K562 (cell line): Measurements from ENCODE around the gene PLA2G7. TPM values are rescaled to one million over a fixed set of nuclear protein-coding genes. Genes with fewer than 3 reads are reported as not detected.
A peak's percentile ranks its signal among the peaks of the same experiment; 100 is the strongest.

Experiments
- CXXC5 ChIP-seq: fragments of 250-450 bp; sonication (Bioruptor Pico); IDR thresholded peaks from 2 replicates; pipeline ENCODE4 v1.8.0; 2022; ENCODE audit warnings: inconsistent platforms, mild to moderate bottlenecking, moderate library complexity
- DIDO1 ChIP-seq: fragments of 450-650 bp; IDR thresholded peaks from 2 replicates; pipeline ENCODE4 v1.6.1; 2016; ENCODE audit warnings: low read depth, missing biosample characterization, missing genetic modification characterization
- E2F6 ChIP-seq, 2 experiments: IDR thresholded peaks; 2 replicates each; pipeline ENCODE4 v1.6.1; 2011; ENCODE audit warnings: borderline replicate concordance in 1 of 2, control low read depth in 1 of 2, low read depth in 1 of 2, low read length in 1 of 2, mild to moderate bottlenecking in 1 of 2, mixed read lengths in 1 of 2, moderate library complexity in 1 of 2; ENCODE audit not compliant: insufficient read depth in 1 of 2, insufficient read length in 1 of 2, poor library complexity in 1 of 2, severe bottlenecking in 1 of 2; ENCODE audit errors: extremely low read depth in 1 of 2
- FOXP1 ChIP-seq: sonication (generic); formaldehyde crosslinking; IDR thresholded peaks from 2 replicates; pipeline ENCODE4 v1.8.0; 2022; ENCODE audit warnings: mild to moderate bottlenecking, missing genetic modification reagents
- GATAD2B ChIP-seq: fragments of 450-650 bp; IDR thresholded peaks from 2 replicates; pipeline ENCODE4 v1.6.1; 2017; ENCODE audit warnings: mild to moderate bottlenecking, borderline replicate concordance
- KLF6 ChIP-seq: fragments of 250-450 bp; sonication (Bioruptor Pico); IDR thresholded peaks from 2 replicates; pipeline ENCODE4 v1.4.0; 2020; ENCODE audit warnings: mild to moderate bottlenecking, moderate library complexity, borderline replicate concordance
- NONO ChIP-seq, 2 experiments: fragments of 200-400 bp in 1 of 2; fragments of 450-650 bp in 1 of 2; formaldehyde crosslinking in 1 of 2; IDR thresholded peaks; 2 replicates each; pipeline ENCODE4 v1.6.1; 2017; ENCODE audit warnings: low read depth in 2 of 2, mild to moderate bottlenecking in 2 of 2, moderate library complexity in 2 of 2, low read length in 1 of 2
- ZNF224 ChIP-seq: sonication (generic); formaldehyde crosslinking; IDR thresholded peaks from 2 replicates; pipeline ENCODE4 v1.8.0; 2022; ENCODE audit warnings: mild to moderate bottlenecking, missing genetic modification reagents
- ZNF586 ChIP-seq: fragments of 450-650 bp; formaldehyde crosslinking; conservative IDR thresholded peaks from 2 replicates; pipeline ENCODE4 v1.4.0; 2020; ENCODE audit warnings: mild to moderate bottlenecking, moderate library complexity
- polyA plus RNA-seq, 8 experiments: library from polyadenylated mRNA; depleted of rRNA in 4 of 8; stranded (reverse) in 5 of 8; unstranded in 3 of 8; fragments of >200 nt; fragmentation: Nextera tagmentation in 2 of 8; fragmentation: Illumina TruSeq in 1 of 8; extraction: Ambion mirVana in 2 of 8; extraction: Trizol in 1 of 8; gene quantifications; 2 replicates each; pipeline versions ENCODE4 v1.2.1 to v1.2.3, GENCODE V29; 2011 to 2014; ENCODE audit warnings: inconsistent platforms in 1 of 8, missing spikeins in 1 of 8
- total RNA-seq, 7 experiments: library from RNA; depleted of rRNA in 6 of 7; stranded (reverse); fragments of >200 nt in 6 of 7; fragmentation: Illumina TruSeq in 2 of 7; extraction: Trizol in 2 of 7; gene quantifications; 2 replicates each; pipeline versions ENCODE4 v1.2.1 to v1.2.3, GENCODE V29; 2011 to 2021; ENCODE audit warnings: low replicate concordance in 1 of 7
- TF ChIP-seq, protein P1 (sequence below): fragments of 450-650 bp; IDR thresholded peaks from 2 replicates; pipeline ENCODE4 v1.6.1; 2016; ENCODE audit warnings: mild to moderate bottlenecking, moderate library complexity

Gene PLA2G7
- total and polyA plus RNA-seq, 9 of the 15 experiments (the other 6 are each of a cell fraction or from before 2014, with no cell fraction given) = not detected

GRCh38 chr6:46687619-46688097, 47.5 kb downstream of the PLA2G7 start, which contains the start of gene TDRD6 (continued):
- TF ChIP-seq, protein P1, sequence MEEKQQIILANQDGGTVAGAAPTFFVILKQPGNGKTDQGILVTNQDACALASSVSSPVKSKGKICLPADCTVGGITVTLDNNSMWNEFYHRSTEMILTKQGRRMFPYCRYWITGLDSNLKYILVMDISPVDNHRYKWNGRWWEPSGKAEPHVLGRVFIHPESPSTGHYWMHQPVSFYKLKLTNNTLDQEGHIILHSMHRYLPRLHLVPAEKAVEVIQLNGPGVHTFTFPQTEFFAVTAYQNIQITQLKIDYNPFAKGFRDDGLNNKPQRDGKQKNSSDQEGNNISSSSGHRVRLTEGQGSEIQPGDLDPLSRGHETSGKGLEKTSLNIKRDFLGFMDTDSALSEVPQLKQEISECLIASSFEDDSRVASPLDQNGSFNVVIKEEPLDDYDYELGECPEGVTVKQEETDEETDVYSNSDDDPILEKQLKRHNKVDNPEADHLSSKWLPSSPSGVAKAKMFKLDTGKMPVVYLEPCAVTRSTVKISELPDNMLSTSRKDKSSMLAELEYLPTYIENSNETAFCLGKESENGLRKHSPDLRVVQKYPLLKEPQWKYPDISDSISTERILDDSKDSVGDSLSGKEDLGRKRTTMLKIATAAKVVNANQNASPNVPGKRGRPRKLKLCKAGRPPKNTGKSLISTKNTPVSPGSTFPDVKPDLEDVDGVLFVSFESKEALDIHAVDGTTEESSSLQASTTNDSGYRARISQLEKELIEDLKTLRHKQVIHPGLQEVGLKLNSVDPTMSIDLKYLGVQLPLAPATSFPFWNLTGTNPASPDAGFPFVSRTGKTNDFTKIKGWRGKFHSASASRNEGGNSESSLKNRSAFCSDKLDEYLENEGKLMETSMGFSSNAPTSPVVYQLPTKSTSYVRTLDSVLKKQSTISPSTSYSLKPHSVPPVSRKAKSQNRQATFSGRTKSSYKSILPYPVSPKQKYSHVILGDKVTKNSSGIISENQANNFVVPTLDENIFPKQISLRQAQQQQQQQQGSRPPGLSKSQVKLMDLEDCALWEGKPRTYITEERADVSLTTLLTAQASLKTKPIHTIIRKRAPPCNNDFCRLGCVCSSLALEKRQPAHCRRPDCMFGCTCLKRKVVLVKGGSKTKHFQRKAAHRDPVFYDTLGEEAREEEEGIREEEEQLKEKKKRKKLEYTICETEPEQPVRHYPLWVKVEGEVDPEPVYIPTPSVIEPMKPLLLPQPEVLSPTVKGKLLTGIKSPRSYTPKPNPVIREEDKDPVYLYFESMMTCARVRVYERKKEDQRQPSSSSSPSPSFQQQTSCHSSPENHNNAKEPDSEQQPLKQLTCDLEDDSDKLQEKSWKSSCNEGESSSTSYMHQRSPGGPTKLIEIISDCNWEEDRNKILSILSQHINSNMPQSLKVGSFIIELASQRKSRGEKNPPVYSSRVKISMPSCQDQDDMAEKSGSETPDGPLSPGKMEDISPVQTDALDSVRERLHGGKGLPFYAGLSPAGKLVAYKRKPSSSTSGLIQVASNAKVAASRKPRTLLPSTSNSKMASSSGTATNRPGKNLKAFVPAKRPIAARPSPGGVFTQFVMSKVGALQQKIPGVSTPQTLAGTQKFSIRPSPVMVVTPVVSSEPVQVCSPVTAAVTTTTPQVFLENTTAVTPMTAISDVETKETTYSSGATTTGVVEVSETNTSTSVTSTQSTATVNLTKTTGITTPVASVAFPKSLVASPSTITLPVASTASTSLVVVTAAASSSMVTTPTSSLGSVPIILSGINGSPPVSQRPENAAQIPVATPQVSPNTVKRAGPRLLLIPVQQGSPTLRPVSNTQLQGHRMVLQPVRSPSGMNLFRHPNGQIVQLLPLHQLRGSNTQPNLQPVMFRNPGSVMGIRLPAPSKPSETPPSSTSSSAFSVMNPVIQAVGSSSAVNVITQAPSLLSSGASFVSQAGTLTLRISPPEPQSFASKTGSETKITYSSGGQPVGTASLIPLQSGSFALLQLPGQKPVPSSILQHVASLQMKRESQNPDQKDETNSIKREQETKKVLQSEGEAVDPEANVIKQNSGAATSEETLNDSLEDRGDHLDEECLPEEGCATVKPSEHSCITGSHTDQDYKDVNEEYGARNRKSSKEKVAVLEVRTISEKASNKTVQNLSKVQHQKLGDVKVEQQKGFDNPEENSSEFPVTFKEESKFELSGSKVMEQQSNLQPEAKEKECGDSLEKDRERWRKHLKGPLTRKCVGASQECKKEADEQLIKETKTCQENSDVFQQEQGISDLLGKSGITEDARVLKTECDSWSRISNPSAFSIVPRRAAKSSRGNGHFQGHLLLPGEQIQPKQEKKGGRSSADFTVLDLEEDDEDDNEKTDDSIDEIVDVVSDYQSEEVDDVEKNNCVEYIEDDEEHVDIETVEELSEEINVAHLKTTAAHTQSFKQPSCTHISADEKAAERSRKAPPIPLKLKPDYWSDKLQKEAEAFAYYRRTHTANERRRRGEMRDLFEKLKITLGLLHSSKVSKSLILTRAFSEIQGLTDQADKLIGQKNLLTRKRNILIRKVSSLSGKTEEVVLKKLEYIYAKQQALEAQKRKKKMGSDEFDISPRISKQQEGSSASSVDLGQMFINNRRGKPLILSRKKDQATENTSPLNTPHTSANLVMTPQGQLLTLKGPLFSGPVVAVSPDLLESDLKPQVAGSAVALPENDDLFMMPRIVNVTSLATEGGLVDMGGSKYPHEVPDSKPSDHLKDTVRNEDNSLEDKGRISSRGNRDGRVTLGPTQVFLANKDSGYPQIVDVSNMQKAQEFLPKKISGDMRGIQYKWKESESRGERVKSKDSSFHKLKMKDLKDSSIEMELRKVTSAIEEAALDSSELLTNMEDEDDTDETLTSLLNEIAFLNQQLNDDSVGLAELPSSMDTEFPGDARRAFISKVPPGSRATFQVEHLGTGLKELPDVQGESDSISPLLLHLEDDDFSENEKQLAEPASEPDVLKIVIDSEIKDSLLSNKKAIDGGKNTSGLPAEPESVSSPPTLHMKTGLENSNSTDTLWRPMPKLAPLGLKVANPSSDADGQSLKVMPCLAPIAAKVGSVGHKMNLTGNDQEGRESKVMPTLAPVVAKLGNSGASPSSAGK = 0 out of 2 replicates have a peak, but pooled peaks have one; percentile 18
- TF ChIP-seq ZNF586 (CRISPR knock-in tag) (no peak), E2F6 (IDR thresholded peaks at IDR 0.05; ENCODE audit: borderline replicate concordance in 1 of 2, extremely low read depth in 1 of 2, insufficient read depth in 1 of 2, insufficient read length in 1 of 2, low read depth in 1 of 2, low read length in 1 of 2, poor library complexity in 1 of 2, severe bottlenecking in 1 of 2) (peak in 1 of 2 experiments; percentile 18), NONO (IDR thresholded peaks at IDR 0.05; ENCODE audit: low read depth in 2 of 2, low read length in 1 of 2) (no peak), DIDO1 (no peak), GATAD2B (no peak), ZNF224 (CRISPR knock-in tag) (no peak), CXXC5 (CRISPR knock-in tag) (peak; percentile 33; the same call in 1 of the 2 replicates), FOXP1 (CRISPR knock-in tag) (no peak), KLF6 (CRISPR knock-in tag) (no peak)
